Liver (tissue), 9 donors: ENCODE measurements around the gene DIAPH3. TPM values are rescaled to one million over a fixed set of nuclear protein-coding genes. Genes with fewer than 3 reads are reported as not detected.

Source experiments
- DNase-seq: peaks from one replicate; pipeline ENCODE4 v3.0.0-alpha.2; 2017; ENCODE audit warnings: low spot score
- H3K27ac ChIP-seq, 2 donors: one replicate each; pipeline ENCODE4 v1.7.0; 2013; ENCODE audit warnings: inconsistent platforms in 2 of 2, low read length in 2 of 2, control low read depth in 1 of 2, low read depth in 1 of 2, mild to moderate bottlenecking in 1 of 2
- H3K27me3 ChIP-seq, 4 donors: one replicate each; pipeline versions ENCODE4 v1.6.1 to v1.7.0; 2013; ENCODE audit warnings: low read length in 3 of 4, inconsistent platforms in 1 of 4, mild to moderate bottlenecking in 1 of 4, moderate library complexity in 1 of 4; ENCODE audit not compliant: control insufficient read depth in 4 of 4, insufficient read depth in 4 of 4
- H3K36me3 ChIP-seq, 4 donors: one replicate each; pipeline versions ENCODE4 v1.6.1 to v1.7.0; 2013; ENCODE audit warnings: low read length in 3 of 4, mild to moderate bottlenecking in 3 of 4, low read depth in 1 of 4, moderate library complexity in 1 of 4; ENCODE audit not compliant: control insufficient read depth in 4 of 4, insufficient read depth in 3 of 4
- H3K4me1 ChIP-seq, 4 donors: one replicate each; pipeline versions ENCODE4 v1.6.1 to v1.7.0; 2013; ENCODE audit warnings: low read length in 3 of 4, mild to moderate bottlenecking in 3 of 4, moderate library complexity in 1 of 4; ENCODE audit not compliant: control insufficient read depth in 4 of 4, insufficient read depth in 4 of 4
- H3K4me3 ChIP-seq, 3 donors: one replicate each; pipeline versions ENCODE4 v1.6.1 to v1.7.0; 2013; ENCODE audit warnings: low read length in 3 of 3, control low read depth in 1 of 3, low read depth in 1 of 3, mild to moderate bottlenecking in 1 of 3
- H3K9ac ChIP-seq, 2 donors: one replicate each; pipeline ENCODE4 v1.7.0; 2013; ENCODE audit warnings: low read length in 2 of 2, mild to moderate bottlenecking in 2 of 2, moderate library complexity in 2 of 2, control low read depth in 1 of 2, low read depth in 1 of 2
- H3K9me3 ChIP-seq, 4 donors: one replicate each; pipeline versions ENCODE4 v1.6.1 to v1.7.0; 2013; ENCODE audit warnings: low read length in 3 of 4; ENCODE audit not compliant: control insufficient read depth in 4 of 4
- EGR1 ChIP-seq, 2 donors: IDR thresholded peaks; 2 replicates each; pipeline ENCODE4 v1.6.1; 2016 to 2018; ENCODE audit warnings: antibody characterized with exemption in 2 of 2, low read depth in 2 of 2
- FOXA1 ChIP-seq: IDR thresholded peaks from 2 replicates; pipeline ENCODE4 v1.6.1; 2016; ENCODE audit warnings: antibody characterized with exemption
- GABPA ChIP-seq, 2 donors: IDR thresholded peaks in 1 of 2; conservative IDR thresholded peaks in 1 of 2; 2 replicates each; pipeline ENCODE4 v1.6.1; 2016; ENCODE audit warnings: antibody characterized with exemption in 2 of 2, mild to moderate bottlenecking in 1 of 2, moderate library complexity in 1 of 2
- HNF4A ChIP-seq, 2 donors: conservative IDR thresholded peaks; 2 replicates each; pipeline ENCODE4 v1.6.1; 2016; ENCODE audit warnings: antibody characterized with exemption in 2 of 2, mild to moderate bottlenecking in 2 of 2
- JUND ChIP-seq, 2 donors: IDR thresholded peaks; 2 replicates each; pipeline ENCODE4 v1.6.1; 2016; ENCODE audit warnings: antibody characterized with exemption in 2 of 2
- NR2F2 ChIP-seq: IDR thresholded peaks from 2 replicates; pipeline ENCODE4 v1.6.1; 2016; ENCODE audit warnings: antibody characterized with exemption
- RAD21 ChIP-seq, 2 donors: IDR thresholded peaks; 2 replicates each; pipeline ENCODE4 v1.6.1; 2016; ENCODE audit warnings: antibody characterized with exemption in 2 of 2, mild to moderate bottlenecking in 2 of 2
- RXRA ChIP-seq, 2 donors: IDR thresholded peaks; 2 replicates each; pipeline ENCODE4 v1.6.1; 2017 to 2018; ENCODE audit warnings: antibody characterized with exemption in 2 of 2, mild to moderate bottlenecking in 1 of 2
- SP1 ChIP-seq: IDR thresholded peaks from 2 replicates; pipeline ENCODE4 v1.6.1; 2018; ENCODE audit warnings: antibody characterized with exemption, mild to moderate bottlenecking
- TAF1 ChIP-seq: conservative IDR thresholded peaks from 2 replicates; pipeline ENCODE4 v1.6.1; 2016; ENCODE audit warnings: antibody characterized with exemption, mild to moderate bottlenecking
- YY1 ChIP-seq: IDR thresholded peaks from 2 replicates; pipeline ENCODE4 v1.6.1; 2016; ENCODE audit warnings: antibody characterized with exemption, mild to moderate bottlenecking
- WGBS: extraction: QIAGEN DNeasy Blood & Tissue Kit; methylation state at CpG from one replicate; pipeline ENCODE4 v1.1.7; 2013; 5-methylcytosine and 5-hydroxymethylcytosine counted together
- polyA plus RNA-seq, 2 donors: library from polyadenylated mRNA; stranded (reverse) in 1 of 2; unstranded in 1 of 2; fragments of 200-250 nt in 1 of 2; fragments of >200 nt in 1 of 2; fragmentation: Nextera tagmentation in 1 of 2; extraction: Ambion mirVana in 1 of 2; gene quantifications; one replicate each; pipeline versions ENCODE4 v1.2.1 to v1.2.3, GENCODE V29; 2013 to 2015
- total RNA-seq, 2 donors: library from RNA; depleted of rRNA; stranded (reverse); fragments of >200 nt; gene quantifications; one replicate each; pipeline ENCODE4 v1.2.3, GENCODE V29; 2014
- TF ChIP-seq, protein P1 (sequence below): fragments of 150-350 bp; IDR thresholded peaks from 2 replicates; pipeline ENCODE4 v1.5.1; 2017; ENCODE audit warnings: improper control_type of control experiment, low read depth, low read length; ENCODE audit not compliant: missing input control
- TF ChIP-seq, protein P2 (sequence below): IDR thresholded peaks from 2 replicates; pipeline ENCODE4 v1.6.1; 2016; ENCODE audit warnings: antibody characterized with exemption, mild to moderate bottlenecking
- TF ChIP-seq, protein P3 (sequence below): IDR thresholded peaks from 2 replicates; pipeline ENCODE4 v1.6.1; 2016; ENCODE audit warnings: antibody characterized with exemption
- TF ChIP-seq, protein P4 (sequence below): IDR thresholded peaks from 2 replicates; pipeline ENCODE4 v1.6.1; 2016; ENCODE audit warnings: antibody characterized with exemption
- TF ChIP-seq, protein P5 (sequence below): IDR thresholded peaks from 2 replicates; pipeline ENCODE4 v1.6.1; 2016; ENCODE audit warnings: antibody characterized with exemption
- donor health status: healthy.
- donor health status: healthy.
- donor health status: healthy.
- donor health status: healthy.
- donor health status: healthy.

The DIAPH3 gene
- total and polyA plus RNA-seq, 4 donors = 0.08 to 11.1 (median 0.27) TPM

DNA sequence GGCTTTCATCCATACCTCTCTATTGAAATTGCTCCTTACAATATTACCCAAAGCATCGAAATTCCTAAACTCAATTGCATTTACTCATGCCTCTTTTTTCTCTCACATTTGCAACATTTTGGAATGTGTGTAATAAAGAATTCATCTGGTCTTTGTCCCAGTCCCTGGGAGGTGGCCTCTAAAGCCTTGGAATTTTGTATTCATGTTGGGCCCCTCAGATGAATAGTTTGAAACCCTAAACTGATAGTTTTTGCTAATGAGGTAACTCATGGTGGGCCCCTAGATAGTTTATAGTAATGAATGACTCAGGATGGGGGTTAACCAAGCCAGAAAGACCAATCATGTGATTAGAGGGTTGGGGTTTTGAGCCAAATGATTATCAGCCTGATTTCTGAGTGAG is 490.4 kb downstream of the DIAPH3 start:
- Histone ChIP-seq H3K9me3 (no peaks in the 10 kb centered on the region), H3K4me1 (no peaks in the 10 kb centered on the region), H3K4me3 (no peak overlapping the region), H3K27me3 (no peaks in the 10 kb centered on the region), H3K27ac (no peak overlapping the region), H3K9ac (no peak overlapping the region), H3K36me3 (no peaks in the 10 kb centered on the region)
- WGBS = 96% methylated on average over 1 of the region's 1 CpG
- TF ChIP-seq, protein P1, sequence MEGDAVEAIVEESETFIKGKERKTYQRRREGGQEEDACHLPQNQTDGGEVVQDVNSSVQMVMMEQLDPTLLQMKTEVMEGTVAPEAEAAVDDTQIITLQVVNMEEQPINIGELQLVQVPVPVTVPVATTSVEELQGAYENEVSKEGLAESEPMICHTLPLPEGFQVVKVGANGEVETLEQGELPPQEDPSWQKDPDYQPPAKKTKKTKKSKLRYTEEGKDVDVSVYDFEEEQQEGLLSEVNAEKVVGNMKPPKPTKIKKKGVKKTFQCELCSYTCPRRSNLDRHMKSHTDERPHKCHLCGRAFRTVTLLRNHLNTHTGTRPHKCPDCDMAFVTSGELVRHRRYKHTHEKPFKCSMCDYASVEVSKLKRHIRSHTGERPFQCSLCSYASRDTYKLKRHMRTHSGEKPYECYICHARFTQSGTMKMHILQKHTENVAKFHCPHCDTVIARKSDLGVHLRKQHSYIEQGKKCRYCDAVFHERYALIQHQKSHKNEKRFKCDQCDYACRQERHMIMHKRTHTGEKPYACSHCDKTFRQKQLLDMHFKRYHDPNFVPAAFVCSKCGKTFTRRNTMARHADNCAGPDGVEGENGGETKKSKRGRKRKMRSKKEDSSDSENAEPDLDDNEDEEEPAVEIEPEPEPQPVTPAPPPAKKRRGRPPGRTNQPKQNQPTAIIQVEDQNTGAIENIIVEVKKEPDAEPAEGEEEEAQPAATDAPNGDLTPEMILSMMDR = no peak
- TF ChIP-seq GABPA (IDR thresholded peaks at IDR 0.05 in 1 of 2, conservative IDR thresholded peaks at IDR 0.05 in 1 of 2) = no peak
- TF ChIP-seq RAD21 (IDR thresholded peaks at IDR 0.05) = no peak
- no peak for TF ChIP-seq TAF1
- TF ChIP-seq, protein P2, sequence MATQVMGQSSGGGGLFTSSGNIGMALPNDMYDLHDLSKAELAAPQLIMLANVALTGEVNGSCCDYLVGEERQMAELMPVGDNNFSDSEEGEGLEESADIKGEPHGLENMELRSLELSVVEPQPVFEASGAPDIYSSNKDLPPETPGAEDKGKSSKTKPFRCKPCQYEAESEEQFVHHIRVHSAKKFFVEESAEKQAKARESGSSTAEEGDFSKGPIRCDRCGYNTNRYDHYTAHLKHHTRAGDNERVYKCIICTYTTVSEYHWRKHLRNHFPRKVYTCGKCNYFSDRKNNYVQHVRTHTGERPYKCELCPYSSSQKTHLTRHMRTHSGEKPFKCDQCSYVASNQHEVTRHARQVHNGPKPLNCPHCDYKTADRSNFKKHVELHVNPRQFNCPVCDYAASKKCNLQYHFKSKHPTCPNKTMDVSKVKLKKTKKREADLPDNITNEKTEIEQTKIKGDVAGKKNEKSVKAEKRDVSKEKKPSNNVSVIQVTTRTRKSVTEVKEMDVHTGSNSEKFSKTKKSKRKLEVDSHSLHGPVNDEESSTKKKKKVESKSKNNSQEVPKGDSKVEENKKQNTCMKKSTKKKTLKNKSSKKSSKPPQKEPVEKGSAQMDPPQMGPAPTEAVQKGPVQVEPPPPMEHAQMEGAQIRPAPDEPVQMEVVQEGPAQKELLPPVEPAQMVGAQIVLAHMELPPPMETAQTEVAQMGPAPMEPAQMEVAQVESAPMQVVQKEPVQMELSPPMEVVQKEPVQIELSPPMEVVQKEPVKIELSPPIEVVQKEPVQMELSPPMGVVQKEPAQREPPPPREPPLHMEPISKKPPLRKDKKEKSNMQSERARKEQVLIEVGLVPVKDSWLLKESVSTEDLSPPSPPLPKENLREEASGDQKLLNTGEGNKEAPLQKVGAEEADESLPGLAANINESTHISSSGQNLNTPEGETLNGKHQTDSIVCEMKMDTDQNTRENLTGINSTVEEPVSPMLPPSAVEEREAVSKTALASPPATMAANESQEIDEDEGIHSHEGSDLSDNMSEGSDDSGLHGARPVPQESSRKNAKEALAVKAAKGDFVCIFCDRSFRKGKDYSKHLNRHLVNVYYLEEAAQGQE = no peak
- TF ChIP-seq JUND (IDR thresholded peaks at IDR 0.05) = no peak
- no peak for TF ChIP-seq EGR1 (IDR thresholded peaks at IDR 0.05; ENCODE audit: low read depth in 2 of 2)
- TF ChIP-seq NR2F2 = no peak
- TF ChIP-seq, protein P3, sequence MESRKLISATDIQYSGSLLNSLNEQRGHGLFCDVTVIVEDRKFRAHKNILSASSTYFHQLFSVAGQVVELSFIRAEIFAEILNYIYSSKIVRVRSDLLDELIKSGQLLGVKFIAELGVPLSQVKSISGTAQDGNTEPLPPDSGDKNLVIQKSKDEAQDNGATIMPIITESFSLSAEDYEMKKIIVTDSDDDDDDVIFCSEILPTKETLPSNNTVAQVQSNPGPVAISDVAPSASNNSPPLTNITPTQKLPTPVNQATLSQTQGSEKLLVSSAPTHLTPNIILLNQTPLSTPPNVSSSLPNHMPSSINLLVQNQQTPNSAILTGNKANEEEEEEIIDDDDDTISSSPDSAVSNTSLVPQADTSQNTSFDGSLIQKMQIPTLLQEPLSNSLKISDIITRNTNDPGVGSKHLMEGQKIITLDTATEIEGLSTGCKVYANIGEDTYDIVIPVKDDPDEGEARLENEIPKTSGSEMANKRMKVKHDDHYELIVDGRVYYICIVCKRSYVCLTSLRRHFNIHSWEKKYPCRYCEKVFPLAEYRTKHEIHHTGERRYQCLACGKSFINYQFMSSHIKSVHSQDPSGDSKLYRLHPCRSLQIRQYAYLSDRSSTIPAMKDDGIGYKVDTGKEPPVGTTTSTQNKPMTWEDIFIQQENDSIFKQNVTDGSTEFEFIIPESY = no peak
- TF ChIP-seq YY1 = no peak
- TF ChIP-seq SP1 = no peak
- TF ChIP-seq, protein P4, sequence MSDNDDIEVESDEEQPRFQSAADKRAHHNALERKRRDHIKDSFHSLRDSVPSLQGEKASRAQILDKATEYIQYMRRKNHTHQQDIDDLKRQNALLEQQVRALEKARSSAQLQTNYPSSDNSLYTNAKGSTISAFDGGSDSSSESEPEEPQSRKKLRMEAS = no peak
- DNase-seq = no peak

DNA sequence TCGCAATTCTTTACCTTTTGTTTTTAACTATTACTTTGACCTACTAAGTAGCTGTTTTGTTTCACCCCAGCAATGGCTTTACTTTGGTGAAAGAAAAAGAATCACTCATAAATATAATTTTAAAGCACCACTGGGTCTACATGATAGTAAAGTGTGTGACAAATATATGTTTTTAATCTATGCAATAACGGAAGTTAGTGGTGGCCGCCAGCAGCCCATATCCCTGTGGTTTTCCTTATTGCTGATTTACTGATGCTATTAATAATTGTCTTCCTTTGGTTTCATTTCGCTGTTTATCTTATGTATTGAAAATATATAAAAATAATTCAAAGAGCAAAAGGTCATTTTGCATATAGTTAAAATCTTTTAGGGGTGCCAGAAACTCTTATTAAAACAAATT is 491.3 kb downstream of the DIAPH3 start:
- no peaks in the 10 kb centered on the region for H3K36me3 ChIP-seq
- H3K9ac ChIP-seq = no peak overlapping the region
- 78% methylated on average over 4 of the region's 4 CpGs for WGBS
- H3K4me3 ChIP-seq = no peak overlapping the region
- H3K9me3 ChIP-seq = no peaks in the 10 kb centered on the region
- H3K27ac ChIP-seq = no peak overlapping the region
- H3K27me3 ChIP-seq = no peaks in the 10 kb centered on the region
- DNase-seq = no peak
- H3K4me1 ChIP-seq = no peaks in the 10 kb centered on the region
- no peak for TF ChIP-seq FOXA1
- TF ChIP-seq GABPA (IDR thresholded peaks at IDR 0.05 in 1 of 2, conservative IDR thresholded peaks at IDR 0.05 in 1 of 2) = no peak
- TF ChIP-seq, protein P4 = no peak
- TF ChIP-seq, protein P5, sequence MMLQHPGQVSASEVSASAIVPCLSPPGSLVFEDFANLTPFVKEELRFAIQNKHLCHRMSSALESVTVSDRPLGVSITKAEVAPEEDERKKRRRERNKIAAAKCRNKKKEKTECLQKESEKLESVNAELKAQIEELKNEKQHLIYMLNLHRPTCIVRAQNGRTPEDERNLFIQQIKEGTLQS = no peak
- TF ChIP-seq, protein P3 = no peak
- no peak for TF ChIP-seq NR2F2
- no peak for TF ChIP-seq RXRA (IDR thresholded peaks at IDR 0.05)
- TF ChIP-seq, protein P2 = no peak
- no peak for TF ChIP-seq TAF1
- no peak for TF ChIP-seq SP1
- TF ChIP-seq JUND (IDR thresholded peaks at IDR 0.05) = no peak
- no peak for TF ChIP-seq RAD21 (IDR thresholded peaks at IDR 0.05)
- no peak for TF ChIP-seq YY1
- no peak for TF ChIP-seq HNF4A (conservative IDR thresholded peaks at IDR 0.05)
- TF ChIP-seq EGR1 (IDR thresholded peaks at IDR 0.05; ENCODE audit: low read depth in 2 of 2) = no peak
